ENCODE measurements around the gene ASB11. TPM values are rescaled to one million over a fixed set of nuclear protein-coding genes. Genes with fewer than 3 reads are reported as not detected.

The ASB11 gene, protein sequence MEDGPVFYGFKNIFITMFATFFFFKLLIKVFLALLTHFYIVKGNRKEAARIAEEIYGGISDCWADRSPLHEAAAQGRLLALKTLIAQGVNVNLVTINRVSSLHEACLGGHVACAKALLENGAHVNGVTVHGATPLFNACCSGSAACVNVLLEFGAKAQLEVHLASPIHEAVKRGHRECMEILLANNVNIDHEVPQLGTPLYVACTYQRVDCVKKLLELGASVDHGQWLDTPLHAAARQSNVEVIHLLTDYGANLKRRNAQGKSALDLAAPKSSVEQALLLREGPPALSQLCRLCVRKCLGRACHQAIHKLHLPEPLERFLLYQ
- total RNA-seq = not detected in 2 replicates

- no peak for DNase-seq
Measured at GRCh38 chrX:15315509-15315908, at the start of gene ASB11. TSS of gene ASB11 (minus strand) at chrX:15315640. CDS start at chrX:15315605, 35 bp downstream.

- DNase-seq = no peak
Measured at GRCh38 chrX:15359701-15360100, 44.3 kb upstream of the ASB11 start.

- no peak for DNase-seq
Measured at GRCh38 chrX:15358533-15358932, 43.1 kb upstream of the ASB11 start.

DNA sequence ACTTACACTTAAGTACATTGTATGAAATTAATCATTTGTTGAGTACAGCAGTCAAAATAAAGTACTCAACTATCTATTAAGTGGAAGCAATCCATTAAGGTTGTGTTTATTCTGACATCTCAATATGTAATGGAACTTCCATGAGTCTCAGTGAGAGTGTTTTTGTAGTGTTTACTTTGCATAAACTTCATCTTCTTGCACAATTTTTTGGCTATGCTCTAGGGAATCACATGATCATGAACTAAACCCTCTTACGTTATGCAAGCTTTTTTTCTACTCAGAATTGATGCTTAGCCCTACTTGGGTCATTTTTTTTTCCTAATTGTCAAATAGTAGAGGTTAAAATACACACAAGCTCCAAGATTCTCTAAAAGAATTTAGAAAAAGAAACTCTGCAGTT is 41.0 kb upstream of the ASB11 start:
- no peak for DNase-seq

DNA sequence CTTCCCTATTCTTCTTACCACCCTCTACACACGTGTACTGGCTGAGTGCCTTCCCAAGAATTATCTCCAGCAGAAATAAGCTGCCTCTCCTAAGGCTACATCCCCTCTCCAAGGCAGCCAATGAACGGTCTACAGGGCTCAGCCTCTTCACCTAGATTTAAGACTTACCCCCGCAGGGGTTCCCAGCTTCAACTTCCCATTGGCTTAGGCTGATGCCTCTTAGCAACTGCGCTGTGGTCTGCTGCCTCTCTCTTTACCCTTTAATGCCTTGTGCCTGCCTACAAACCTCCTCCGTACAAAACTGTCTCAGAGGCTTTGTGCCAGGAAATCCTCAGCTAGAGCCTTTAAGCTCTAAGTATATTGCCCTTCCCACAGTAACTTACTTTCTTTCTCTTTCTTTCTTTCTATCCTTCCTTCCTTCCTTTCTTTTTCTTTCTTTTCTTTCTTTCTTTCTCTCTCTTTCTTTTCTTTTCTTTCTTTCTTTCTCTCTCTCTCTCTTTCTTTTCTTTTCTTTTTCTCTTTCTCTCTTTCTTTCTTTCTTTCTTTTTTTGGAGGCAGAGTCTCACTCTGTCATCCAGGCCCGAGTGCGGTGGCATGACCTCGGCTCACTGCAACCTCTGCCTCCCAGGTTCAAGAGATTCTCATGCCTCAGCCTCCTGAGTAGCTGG is 35.0 kb upstream of the ASB11 start:
- DNase-seq = no peak

- DNase-seq = peak; percentile 77
Measured at GRCh38 chrX:15349046-15349445, 33.6 kb upstream of the ASB11 start.

DNA sequence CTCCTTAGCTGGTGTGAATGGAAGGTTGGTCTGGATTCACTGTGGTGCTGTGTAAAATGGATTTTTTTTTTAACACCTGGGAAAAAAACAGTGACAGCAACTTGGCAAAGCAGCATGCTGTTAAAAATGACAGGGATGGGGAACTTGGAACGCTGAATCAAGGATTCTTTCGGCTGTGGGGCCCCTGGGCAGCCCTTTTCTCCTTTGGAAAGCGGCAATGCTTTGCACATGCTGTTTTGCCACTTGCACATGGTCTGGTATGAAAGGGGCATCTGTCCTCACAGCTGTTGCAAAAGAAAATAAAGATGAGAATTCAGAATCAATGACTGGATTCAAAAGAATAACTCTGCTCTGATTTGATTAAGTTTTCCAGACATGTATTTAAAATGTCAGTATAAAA is 30.5 kb upstream of the ASB11 start:
- DNase-seq = no peak

DNA sequence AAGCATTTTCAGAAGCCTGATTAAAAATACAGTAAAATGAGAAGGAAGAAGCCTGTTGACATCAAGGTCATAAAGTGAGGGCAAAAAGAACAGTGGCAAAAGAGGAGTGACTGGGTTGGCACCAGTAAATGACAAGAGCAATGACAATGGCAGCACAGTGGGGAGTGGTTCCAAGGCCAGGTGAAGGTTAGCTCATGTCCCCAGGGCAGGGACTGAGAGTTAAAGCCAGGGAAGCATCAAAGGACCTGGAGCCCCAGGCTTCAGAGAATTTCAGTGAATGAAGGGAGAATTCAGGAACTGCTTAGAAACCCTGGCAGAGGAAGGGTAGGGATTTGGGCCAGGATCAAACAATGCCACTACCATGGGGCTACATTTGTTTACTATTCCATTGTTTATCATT is 28.7 kb upstream of the ASB11 start:
- no peak for DNase-seq

DNA sequence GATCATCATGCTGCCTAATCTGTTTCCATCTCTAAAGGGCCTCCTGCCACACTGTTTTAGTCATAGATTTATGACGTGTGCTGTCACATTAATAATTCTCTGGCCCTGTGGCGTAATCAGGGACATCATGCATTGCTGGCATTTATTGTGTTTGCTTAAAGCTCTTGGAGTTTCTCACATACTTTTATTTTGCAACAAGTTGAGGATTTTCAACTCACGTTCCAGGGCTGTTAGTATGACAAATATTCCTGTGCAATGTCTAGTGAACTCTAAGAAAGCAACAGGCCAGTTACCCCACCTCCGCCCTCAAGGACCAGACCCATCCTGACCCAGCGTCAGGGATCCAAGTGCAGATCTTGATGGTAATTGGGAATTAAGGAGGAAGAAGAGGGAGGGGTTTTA is 27.6 kb upstream of the ASB11 start:
- no peak for DNase-seq

GRCh38 chrX:15340867-15341266 is 25.4 kb upstream of the ASB11 start:
- no peak for DNase-seq

GRCh38 chrX:15336023-15336413 is 20.6 kb upstream of the ASB11 start:
- DNase-seq = peak; percentile 59

DNA sequence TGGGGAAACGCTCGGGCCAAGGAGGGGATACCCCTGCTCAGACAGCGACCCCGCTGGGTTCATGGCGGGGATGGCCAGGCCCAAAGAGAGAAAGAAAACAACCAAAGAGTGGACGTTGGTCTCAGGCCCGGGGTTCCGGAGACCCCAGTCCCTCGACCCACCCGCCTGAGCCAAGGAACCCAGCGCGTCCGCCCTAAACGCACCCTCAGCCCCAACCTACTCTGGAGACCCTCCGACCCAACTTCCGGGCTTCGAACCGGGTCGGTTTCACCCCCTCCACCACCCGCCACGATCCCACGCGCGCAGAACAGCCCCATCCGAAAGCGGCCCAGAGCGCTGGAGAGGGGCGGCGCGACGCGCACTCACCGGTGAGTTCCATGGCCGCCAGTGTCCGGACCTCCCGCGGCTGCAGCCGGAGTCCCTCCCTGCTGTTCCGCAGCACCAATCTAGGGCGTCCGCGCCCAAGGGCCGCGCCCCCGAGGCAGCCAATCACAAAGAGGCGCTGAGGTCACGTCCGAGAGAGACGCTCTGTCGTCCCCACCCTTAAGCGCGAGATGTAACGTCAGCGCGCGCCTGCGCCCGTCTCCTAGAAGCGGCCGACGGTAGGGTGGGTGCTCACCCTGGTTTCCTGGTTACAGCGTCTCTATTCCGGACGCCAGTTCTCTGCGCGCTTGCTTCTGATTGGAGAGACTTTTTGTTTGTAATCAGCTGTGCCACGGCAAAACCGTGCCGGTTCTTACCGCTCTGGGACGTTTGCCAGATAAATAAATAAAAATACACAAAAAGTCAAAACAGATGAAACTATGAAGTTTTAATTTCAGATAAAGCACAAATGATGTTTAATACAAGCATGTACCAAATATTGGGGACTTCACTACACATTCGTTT is 19.9 kb upstream of the ASB11 start, which contains the start of gene PIGA:
Gene PIGA, minus strand, starts transcription at position 389 of the 888 bp plus-strand sequence. CDS start 3,593 bp downstream, outside the sequence.
- DNase-seq = peak; percentile 97

GRCh38 chrX:15334561-15334960 is 19.1 kb upstream of the ASB11 start:
- DNase-seq = peak; percentile 20

DNA sequence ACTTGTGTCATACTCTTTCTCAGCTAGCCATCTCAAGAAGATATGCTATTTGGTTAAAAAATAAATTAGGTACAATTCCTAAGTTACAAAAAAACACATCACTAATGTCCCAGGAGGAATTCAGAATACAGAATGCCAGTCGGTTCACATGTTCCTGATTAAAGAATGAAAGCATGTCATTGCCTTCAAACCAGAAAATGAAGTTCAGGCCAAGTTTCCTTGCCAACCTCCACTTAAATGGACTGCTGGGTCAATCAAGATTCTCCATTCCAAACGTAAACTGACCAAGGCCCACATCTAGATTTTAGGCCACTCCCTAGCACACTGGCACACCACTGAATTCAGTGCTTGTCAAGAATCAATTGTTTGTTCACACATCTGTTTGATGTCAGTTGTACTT is 13.4 kb upstream of the ASB11 start:
- no peak for DNase-seq

GRCh38 chrX:15328131-15328530 is 12.7 kb upstream of the ASB11 start:
- DNase-seq = no peak

DNA sequence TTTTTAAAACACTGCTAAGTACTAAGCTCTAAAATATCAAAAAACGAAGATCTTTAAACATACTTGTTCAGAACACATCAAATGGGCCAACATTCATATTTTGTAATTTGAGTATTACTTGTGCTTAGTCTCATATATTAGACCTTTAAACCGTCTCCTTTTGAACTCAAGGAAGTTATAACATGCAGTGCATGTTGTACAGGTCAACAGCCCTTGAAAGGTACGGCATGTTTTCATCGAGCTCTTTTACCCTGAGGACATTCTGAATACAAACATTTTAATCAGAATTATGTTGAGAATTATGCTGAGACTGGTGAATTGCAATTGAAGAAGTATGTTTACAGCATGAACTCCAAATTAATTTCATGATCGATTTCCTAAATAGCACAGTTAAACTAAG is 7.0 kb upstream of the ASB11 start:
- no peak for DNase-seq

GRCh38 chrX:15322072-15322471 is 6.6 kb upstream of the ASB11 start:
- no peak for DNase-seq

- DNase-seq = no peak
Measured at GRCh38 chrX:15321447-15321846, 6.0 kb upstream of the ASB11 start.

DNA sequence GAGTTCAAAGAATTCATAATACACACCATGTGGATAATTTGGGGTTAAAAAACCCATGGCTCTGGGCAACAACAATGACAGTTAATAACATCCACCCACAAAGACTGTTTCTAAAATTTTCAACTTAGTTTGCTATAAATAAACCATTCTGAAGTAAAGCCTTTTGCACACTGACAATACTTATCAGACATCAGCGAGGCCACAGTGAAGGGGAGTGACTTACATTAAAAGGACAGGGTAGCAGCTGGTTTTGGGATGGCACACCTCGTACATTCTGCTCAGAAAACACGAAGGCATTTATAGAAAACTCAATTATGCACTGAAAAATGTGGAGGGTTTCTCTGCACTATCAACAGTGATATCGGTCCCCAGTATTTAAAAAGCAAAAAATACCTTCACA is 4.9 kb upstream of the ASB11 start:
- no peak for DNase-seq

GRCh38 chrX:15319075-15319474 is 3.6 kb upstream of the ASB11 start:
- no peak for DNase-seq

- DNase-seq = no peak
Measured at GRCh38 chrX:15314472-15314871, 968 bp downstream of the ASB11 start.

- DNase-seq = no peak
Measured at GRCh38 chrX:15311119-15311518, 4.3 kb downstream of the ASB11 start.

DNA sequence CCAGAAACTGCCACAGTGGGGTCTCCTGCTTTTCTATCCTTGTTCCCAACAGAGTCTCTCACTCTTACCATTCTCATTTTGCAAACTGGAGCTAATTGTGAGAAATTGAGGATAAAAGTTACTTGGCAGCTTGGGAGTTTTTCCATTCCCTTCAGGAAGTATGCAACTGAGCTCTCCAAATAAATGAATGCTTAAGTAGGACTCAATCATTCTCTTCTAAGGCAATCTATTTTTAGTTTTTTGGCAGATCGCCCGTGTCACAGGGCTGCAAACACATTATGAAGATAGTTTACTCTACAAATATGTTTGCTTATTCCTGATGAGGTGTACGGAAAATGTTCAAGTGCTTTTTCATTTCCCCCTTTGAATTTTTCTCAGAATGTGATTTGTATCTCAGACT is 5.3 kb downstream of the ASB11 start:
- DNase-seq = peak; percentile 88

Data from dermis blood vessel endothelial cell (primary cell).